Hepatocyte (in vitro differentiated cells): ENCODE results near the gene DNAJC15. TPM values are rescaled to one million over a fixed set of nuclear protein-coding genes. Genes with fewer than 3 reads are reported as not detected.

Source experiments
- DNase-seq: peaks from one replicate; pipeline ENCODE4 v3.0.0-alpha.2; 2016; ENCODE audit warnings: low spot score
- H2AFZ ChIP-seq: fragments of 200-600 bp; sonication (generic); 2 replicates; pipeline ENCODE4 v1.6.0; 2016; ENCODE audit warnings: antibody characterized with exemption, mild to moderate bottlenecking
- H3K27ac ChIP-seq: fragments of 200-600 bp; sonication (generic); 2 replicates; pipeline ENCODE4 v1.5.1; 2016; ENCODE audit warnings: mild to moderate bottlenecking
- H3K27me3 ChIP-seq: fragments of 200-600 bp; sonication (generic); 2 replicates; pipeline ENCODE4 v1.6.1; 2016
- H3K36me3 ChIP-seq: fragments of 200-600 bp; sonication (generic); replicated peaks from 2 replicates; pipeline ENCODE4 v1.5.1; 2016; ENCODE audit warnings: low read depth; ENCODE audit not compliant: insufficient read depth
- H3K4me1 ChIP-seq: fragments of 200-600 bp; sonication (generic); 2 replicates; pipeline ENCODE4 v1.5.1; 2016; ENCODE audit warnings: mild to moderate bottlenecking, moderate library complexity; ENCODE audit not compliant: insufficient read depth
- H3K4me2 ChIP-seq: fragments of 200-600 bp; sonication (generic); 2 replicates; pipeline ENCODE4 v1.6.0; 2016
- H3K4me3 ChIP-seq: fragments of 200-600 bp; sonication (generic); 2 replicates; pipeline ENCODE4 v1.5.1; 2016; ENCODE audit warnings: mild to moderate bottlenecking
- H3K79me2 ChIP-seq: fragments of 200-600 bp; sonication (generic); 2 replicates; pipeline ENCODE4 v1.6.0; 2017; ENCODE audit warnings: mild to moderate bottlenecking
- H3K9me2 ChIP-seq: fragments of 200-600 bp; sonication (generic); replicated peaks from 2 replicates; pipeline ENCODE4 v1.6.0; 2017; ENCODE audit warnings: mild to moderate bottlenecking; ENCODE audit not compliant: insufficient read depth
- H3K9me3 ChIP-seq: fragments of 200-600 bp; sonication (generic); 2 replicates; pipeline ENCODE4 v1.5.1; 2016; ENCODE audit warnings: low read depth, mild to moderate bottlenecking
- H4K20me1 ChIP-seq: fragments of 200-600 bp; sonication (generic); 2 replicates; pipeline ENCODE4 v1.6.0; 2016; ENCODE audit warnings: mild to moderate bottlenecking; ENCODE audit not compliant: insufficient read depth, poor library complexity, severe bottlenecking
- EZH2 ChIP-seq: fragments of 200-600 bp; sonication (generic); IDR thresholded peaks from 2 replicates; pipeline ENCODE4 v1.6.1; 2016; ENCODE audit warnings: antibody characterized with exemption, mild to moderate bottlenecking, borderline replicate concordance
- EZH2phosphoT487 ChIP-seq: fragments of 200-600 bp; sonication (generic); IDR thresholded peaks from one replicate; pipeline ENCODE4 v1.6.1; 2018; ENCODE audit warnings: antibody characterized with exemption, mild to moderate bottlenecking, low read depth, moderate library complexity; ENCODE audit not compliant: unreplicated experiment, severe bottlenecking
- WGBS: methylation state at CpG from one replicate; pipeline ENCODE4 v1.1.6; 2016; ENCODE audit warnings: low lambda C conversion rate; ENCODE audit errors: missing lambda C conversion rate; 5-methylcytosine and 5-hydroxymethylcytosine counted together
- polyA plus RNA-seq: library from polyadenylated mRNA; unstranded; fragments of >200 nt; fragmentation: Nextera tagmentation; extraction: Ambion mirVana; gene quantifications from 2 replicates; pipeline ENCODE4 v1.2.1, GENCODE V29; 2016
- total RNA-seq: library from RNA; depleted of rRNA; stranded (reverse); fragments of >200 nt; gene quantifications from 2 replicates; pipeline ENCODE4 v1.2.3, GENCODE V29; 2014
- TF ChIP-seq, protein P1 (sequence below): fragments of 200-600 bp; sonication (generic); IDR thresholded peaks from 2 replicates; pipeline ENCODE4 v1.5.1; 2016; ENCODE audit warnings: antibody characterized with exemption, mild to moderate bottlenecking; ENCODE audit not compliant: poor library complexity

The DNAJC15 gene
- total and polyA plus RNA-seq, 2 experiments from 2014 or later: 3.5 to 10.6 TPM

DNA sequence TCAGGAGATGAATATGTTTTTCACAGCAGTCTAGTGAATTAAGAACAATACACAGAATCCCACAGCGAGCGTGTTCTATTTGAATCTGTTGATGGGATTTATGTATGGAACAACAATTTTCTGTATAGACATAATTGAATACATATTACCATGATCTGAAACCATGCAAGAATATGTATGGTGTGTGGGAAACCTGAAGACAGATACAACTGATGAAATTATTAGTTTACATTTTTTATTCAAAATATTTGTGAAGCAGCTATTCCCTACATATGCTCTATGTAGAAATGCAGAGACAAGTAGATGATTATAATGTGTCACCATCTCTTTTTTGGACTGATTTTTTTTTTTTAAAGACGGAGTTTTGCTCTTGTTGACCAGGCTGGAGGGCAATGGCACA lies 91.8 kb downstream of the DNAJC15 start:
- no peak for DNase-seq
- H4K20me1 ChIP-seq: no peaks in the 10 kb centered on the region
- no peak overlapping the region for H2AFZ ChIP-seq
- no peak overlapping the region for H3K27ac ChIP-seq
- no peak overlapping the region for H3K4me2 ChIP-seq
- no peaks in the 10 kb centered on the region for H3K9me3 ChIP-seq
- no peaks in the 10 kb centered on the region for H3K36me3 ChIP-seq
- no peaks in the 10 kb centered on the region for H3K27me3 ChIP-seq
- H3K9me2 ChIP-seq: no peaks in the 10 kb centered on the region
- 97% methylated on average over 3 of the region's 3 CpGs for WGBS
- TF ChIP-seq EZH2: no peak
- TF ChIP-seq, protein P1, sequence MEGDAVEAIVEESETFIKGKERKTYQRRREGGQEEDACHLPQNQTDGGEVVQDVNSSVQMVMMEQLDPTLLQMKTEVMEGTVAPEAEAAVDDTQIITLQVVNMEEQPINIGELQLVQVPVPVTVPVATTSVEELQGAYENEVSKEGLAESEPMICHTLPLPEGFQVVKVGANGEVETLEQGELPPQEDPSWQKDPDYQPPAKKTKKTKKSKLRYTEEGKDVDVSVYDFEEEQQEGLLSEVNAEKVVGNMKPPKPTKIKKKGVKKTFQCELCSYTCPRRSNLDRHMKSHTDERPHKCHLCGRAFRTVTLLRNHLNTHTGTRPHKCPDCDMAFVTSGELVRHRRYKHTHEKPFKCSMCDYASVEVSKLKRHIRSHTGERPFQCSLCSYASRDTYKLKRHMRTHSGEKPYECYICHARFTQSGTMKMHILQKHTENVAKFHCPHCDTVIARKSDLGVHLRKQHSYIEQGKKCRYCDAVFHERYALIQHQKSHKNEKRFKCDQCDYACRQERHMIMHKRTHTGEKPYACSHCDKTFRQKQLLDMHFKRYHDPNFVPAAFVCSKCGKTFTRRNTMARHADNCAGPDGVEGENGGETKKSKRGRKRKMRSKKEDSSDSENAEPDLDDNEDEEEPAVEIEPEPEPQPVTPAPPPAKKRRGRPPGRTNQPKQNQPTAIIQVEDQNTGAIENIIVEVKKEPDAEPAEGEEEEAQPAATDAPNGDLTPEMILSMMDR: no peak
- TF ChIP-seq EZH2phosphoT487: no peak
- peaks cover 16% of the 10 kb centered on the region for H3K4me1 ChIP-seq
- no peaks in the 10 kb centered on the region for H3K79me2 ChIP-seq
- H3K4me3 ChIP-seq: no peak overlapping the region

DNA sequence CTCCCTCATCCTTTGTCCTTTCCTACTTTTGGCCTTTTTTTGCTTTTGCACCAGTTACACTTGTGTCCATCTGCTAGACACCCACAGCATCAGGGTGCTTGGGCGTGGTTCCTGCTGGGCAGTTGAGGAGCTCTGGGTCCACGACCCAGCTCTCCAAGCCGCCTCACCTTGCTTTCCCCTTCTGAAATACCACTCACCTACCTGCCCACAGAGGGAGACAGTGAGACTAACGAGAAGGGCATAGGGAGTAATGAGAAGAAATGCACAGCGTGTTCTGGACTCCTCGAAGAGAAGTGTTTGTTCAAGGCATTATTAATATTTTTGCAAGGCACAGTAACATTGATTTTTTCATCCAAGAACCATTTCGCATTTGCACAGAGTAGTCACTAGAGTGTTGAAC lies 92.9 kb downstream of the DNAJC15 start:
- Histone ChIP-seq H3K9me3 (no peaks in the 10 kb centered on the region), H3K9me2 (no peaks in the 10 kb centered on the region), H4K20me1 (no peaks in the 10 kb centered on the region), H2AFZ (no peak overlapping the region), H3K4me2 (no peak overlapping the region), H3K4me3 (no peak overlapping the region), H3K79me2 (no peaks in the 10 kb centered on the region), H3K27ac (no peak overlapping the region), H3K4me1 (peaks cover 16% of the 10 kb centered on the region), H3K27me3 (no peaks in the 10 kb centered on the region), H3K36me3 (no peaks in the 10 kb centered on the region)
- TF ChIP-seq, protein P1: no peak
- TF ChIP-seq EZH2 (no peak), EZH2phosphoT487 (no peak)
- no peak for DNase-seq
- 97% methylated on average over 7 of the region's 7 CpGs for WGBS

DNA sequence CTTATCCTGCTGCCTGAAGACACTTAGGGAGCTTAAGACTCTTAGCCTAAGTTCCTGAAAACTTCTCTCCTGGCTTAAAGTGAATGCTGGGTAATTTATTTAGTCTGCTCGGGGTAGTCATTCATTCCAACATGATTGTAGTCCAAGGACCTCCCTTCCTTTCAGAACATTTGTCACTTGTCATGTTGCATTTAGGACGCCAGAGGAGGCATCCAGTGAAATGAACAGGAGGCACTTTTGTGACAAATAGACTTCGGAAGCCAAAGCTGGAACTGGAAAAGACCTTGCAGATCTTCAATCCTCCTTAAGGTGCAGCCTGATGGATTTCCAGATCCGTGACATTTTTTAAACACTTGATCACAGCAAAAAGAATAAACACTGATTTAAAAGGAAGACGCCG lies 95.1 kb downstream of the DNAJC15 start:
- Histone ChIP-seq H3K27me3 (no peaks in the 10 kb centered on the region), H3K4me2 (no peak overlapping the region), H3K9me3 (no peaks in the 10 kb centered on the region), H4K20me1 (no peaks in the 10 kb centered on the region), H3K4me3 (no peak overlapping the region), H3K4me1 (peaks cover 11% of the 10 kb centered on the region), H3K79me2 (no peaks in the 10 kb centered on the region), H2AFZ (no peak overlapping the region), H3K36me3 (no peaks in the 10 kb centered on the region), H3K9me2 (no peaks in the 10 kb centered on the region), H3K27ac (no peak overlapping the region)
- WGBS: 86% methylated on average over 6 of the region's 6 CpGs
- DNase-seq: no peak
- TF ChIP-seq EZH2 (no peak), EZH2phosphoT487 (no peak)
- TF ChIP-seq, protein P1: no peak

DNA sequence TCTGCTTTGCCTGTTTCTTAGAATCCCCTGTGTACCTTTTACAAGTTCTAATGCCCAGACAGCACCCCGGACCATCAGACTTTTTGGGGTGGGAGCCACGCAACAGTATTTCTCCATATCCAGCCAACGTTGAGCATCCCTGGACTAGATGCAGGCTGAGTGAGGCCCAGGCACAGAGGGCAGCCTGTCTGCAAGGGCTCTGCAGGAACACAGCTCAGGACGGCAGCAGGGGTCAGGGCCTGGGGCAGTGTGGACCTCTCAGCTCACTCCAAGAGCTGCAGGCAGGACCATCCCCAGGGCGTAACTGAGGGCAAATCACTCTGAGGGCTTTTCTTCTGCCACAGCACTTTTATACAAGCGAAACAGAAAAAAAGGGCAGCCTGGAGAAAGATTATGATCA lies 95.8 kb downstream of the DNAJC15 start:
- Histone ChIP-seq H3K79me2 (no peaks in the 10 kb centered on the region), H3K4me3 (no peak overlapping the region), H3K4me1 (peaks cover 4% of the 10 kb centered on the region), H3K9me3 (no peaks in the 10 kb centered on the region), H3K36me3 (no peaks in the 10 kb centered on the region), H2AFZ (no peak overlapping the region), H3K9me2 (no peaks in the 10 kb centered on the region), H3K27ac (no peak overlapping the region), H3K27me3 (no peaks in the 10 kb centered on the region), H3K4me2 (no peak overlapping the region), H4K20me1 (no peaks in the 10 kb centered on the region)
- TF ChIP-seq, protein P1: no peak
- TF ChIP-seq EZH2phosphoT487 (no peak), EZH2 (no peak)
- no peak for DNase-seq
- 75% methylated on average over 6 of the region's 6 CpGs for WGBS
